Nucleus accumbens (tissue), 56 donors: ENCODE data around the gene WFDC1.
"Not testable (repeated sequence)": the region's sequence is repeated elsewhere in the genome, so short reads cannot be mapped to it uniquely, and the experiment has no call there.

Experiments
- DNase-seq, 56 donors: peaks; one replicate each; lab custom pipeline; 2025; lab: John Stamatoyannopoulos, UW

WFDC1 gene

DNA sequence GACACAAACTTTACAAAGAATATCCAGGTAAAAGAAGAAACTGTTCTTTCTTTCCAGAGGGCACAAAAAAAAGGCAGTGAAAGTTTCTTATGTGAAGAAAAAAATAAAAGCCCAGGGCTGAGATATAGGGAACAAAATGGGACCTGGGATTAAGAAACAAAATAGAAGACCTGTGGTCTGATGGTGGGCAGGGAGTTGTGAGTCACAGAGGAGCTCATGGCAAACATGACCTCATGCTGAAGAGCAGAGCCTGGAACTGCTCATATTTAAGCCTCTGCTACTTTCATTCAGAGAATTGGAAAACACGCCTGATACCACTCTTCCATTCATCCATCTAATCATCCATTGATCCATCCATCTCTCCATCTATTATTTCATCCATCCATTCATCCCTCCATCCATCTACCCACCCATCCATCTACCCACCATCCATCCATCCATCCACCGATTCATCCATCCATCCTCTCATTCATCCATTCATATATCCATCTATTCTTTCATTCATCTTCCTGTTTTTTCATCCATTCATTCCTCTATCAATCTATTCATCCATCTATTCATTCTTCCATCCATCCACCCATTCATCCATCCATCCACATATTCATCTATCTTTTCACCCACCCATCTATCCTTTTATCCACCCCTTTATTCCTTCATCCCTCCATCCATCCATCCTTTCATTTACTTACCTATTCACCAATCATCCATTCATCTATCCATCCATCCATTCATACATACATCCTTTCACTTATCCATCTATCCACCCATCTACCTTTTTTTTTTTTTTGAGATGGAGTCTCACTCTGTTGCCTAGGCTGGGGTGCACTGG, 30.0 kb downstream of the WFDC1 start:
- DNase-seq: no peak

DNA sequence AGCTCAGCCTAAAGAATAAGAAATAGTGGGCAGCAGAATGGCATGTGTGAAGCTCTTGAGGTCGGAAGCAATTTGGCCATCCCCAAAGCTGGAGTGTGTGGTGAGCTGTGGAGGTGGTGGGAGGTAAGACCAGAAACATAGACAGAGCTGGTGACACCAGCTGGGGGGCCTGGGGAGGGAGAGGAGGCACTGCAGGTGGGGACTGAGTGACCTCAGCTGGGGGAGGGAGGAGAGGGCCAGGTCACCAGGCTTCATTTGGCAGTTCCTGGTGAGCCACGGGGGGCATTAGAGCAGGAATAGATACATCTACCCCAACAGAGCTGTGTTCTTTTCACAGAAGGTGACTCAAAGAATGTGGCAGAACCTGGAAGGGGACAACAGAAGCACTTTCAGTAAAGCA, 31.9 kb downstream of the WFDC1 start:
- no peak for DNase-seq

DNA sequence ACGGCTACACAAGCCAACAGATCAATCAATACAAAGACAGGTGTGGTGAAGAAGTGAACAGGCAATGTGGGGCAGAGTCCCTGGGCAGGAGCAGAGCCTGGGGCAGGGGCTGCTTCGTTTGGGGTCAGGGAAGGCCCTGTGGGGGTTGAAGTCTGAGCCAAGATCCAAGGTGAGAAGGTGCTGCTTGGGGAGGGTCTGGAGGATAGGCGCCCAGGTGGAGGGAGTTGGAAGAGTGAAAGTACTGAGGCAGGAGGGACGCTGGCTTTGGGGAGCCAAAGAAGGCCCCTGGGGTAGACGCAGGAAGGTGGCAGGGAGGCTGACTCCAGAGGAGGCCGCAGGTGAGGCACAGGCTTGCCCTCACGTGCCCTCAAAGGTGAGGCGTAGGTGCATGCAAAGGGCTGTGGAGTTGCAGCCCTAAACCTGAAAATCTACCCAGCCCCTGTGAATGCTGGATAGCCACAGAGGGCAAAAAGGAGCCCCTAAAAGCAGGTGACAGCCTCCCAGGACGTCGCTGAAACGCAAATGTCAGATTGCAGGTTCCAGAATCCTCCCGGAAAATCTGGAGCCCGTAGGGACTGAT, 33.3 kb downstream of the WFDC1 start:
- DNase-seq: no peak

DNA sequence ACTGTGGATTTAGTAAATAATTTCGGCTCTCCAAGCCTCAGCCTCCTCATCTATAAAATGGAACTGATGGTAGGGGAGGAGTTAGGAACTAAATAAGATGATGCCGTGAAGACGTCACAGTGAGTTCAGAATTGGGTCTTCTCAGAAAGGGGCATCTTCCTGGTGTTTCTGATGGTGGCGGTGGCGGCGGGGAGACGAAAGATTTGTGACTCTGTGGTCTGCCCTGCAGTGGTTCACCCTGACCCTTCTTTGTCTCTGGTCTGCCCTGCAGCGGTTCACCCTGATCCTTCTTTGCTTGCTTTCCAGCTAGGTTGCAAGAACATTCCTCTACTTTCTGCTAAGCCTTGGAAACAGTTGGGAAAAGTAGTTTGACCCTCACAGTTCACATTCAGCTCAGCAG, 34.3 kb downstream of the WFDC1 start:
- no peak for DNase-seq

DNA sequence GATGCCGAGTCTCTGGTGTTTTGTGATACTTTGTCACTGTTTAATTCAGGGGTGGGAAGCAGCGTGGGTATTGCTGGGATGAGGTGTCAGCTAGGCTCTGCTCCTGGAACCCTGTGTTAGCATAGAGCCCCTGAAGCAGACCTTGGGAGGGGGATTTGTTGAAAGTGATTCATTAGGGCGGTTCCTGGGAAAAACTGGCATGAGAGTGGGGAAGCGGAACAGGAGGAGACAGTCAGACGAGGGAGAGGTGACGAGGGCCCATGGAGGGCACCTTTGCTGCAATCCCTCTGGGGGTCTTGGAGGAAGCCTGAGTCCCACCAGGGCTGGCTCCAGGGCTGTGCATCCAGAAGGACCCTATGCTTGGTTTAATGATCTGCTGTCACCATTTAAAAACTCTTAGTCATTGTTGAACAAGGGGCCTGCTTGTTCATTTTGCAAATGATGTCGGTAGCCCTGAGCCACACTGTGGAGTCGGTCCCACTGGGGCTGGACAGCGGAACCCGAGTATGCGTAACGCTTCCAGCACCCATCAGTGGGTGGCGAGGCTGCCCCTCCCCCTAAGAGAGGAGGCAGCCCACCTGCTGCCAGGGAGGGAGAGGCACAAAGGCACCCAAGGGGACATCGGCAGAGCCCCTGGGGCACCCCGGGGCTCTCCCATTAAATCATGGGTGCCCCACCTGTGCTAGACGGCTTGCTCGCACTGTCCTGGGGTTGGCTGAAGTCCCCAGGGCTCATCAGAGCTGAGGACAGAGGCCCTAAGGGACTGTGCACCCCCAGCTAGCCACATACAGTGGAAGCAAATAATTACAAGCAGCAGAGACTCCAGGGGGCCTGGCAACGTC, 35.4 kb downstream of the WFDC1 start:
- DNase-seq: no peak

DNA sequence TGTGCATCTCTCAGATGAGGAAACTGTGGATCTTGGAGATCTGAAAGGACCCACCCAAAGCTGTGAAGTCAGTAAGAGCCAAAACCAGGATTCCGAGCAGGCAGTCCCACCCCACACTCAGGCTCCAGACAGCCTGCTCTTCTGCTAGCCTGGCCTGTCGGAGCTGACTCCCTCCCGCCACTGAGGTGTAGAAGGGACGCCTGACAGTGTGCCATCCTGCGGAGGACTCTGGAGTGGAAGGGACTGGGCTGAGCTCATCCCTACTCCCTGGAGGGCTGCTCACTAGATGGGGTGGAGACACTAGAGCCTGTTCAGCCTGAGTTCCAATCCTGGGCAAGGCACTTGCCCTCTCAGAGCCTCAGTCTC, 36.0 kb downstream of the WFDC1 start:
- DNase-seq: no peak

DNA sequence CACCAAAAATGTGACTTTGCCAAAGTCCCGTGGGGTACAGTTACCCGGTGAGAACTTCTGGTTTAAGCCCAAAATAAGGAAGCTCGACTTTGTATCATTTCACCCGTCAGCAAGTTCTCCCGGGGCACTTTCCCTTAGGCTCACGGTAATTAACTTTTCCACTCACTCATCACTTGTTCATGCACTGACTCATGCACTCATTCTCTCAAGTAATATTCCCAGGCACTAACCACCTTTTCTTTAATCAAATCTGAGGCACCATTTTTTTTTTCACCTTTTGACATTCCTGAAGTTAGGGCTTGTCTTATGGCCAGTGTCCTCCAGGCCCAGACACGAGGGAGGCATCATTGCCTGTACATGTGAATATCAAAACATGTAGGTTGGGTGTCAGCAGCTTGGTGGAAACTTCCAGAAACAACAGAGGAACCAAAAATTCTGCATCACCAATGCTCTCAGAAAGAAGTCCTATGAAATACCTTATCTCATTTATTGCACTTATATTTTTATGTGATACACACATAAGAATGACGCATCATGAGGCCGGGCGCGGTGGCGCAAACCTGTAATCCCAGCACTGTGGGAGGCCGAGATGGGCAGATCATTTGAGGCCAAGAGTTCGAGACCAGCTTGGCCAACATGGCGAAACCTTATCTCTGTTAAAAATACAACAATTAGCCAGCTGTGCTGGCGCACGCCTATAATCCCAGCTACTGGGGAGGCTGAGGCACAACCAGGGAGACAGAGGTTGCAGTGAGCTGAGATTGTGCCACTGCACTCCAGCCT, 37.5 kb downstream of the WFDC1 start:
- no peak for DNase-seq

DNA sequence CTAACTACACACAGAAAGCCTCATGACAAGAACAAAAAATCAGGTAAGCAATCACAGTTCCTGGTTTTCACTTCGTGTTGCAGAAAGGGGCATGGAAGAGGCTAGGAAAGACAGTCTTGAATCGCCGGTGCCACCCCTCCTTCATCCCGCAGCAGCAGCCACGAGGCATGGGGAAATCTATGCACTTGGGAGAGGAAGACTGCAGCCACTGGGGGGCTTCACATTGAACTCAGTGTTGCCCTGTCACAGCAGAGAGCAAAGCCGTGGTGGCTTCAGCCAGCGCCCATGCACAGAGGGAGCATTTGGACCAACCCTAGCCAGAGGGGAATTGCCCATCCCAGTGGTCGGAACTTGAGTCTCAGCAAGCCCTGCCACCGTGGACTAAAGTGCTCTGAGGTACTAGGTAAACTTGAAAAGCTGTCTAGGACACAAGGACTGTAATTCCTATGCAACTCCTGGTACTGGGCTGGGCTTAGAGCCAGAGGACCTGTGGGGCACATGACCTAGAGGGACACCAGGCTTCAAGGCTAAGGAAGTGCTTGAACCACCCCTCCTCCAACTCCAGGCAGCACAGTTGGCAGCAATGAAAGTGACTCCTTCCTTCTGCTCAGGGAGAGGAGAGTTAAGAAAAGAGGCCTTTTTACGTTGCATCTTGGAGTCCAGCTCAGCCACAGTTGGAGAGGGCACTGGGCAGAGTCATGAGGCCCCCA, 38.5 kb downstream of the WFDC1 start:
- DNase-seq: peak in 3 of 56 donors; percentile 12 to 25 (median 14)

DNA sequence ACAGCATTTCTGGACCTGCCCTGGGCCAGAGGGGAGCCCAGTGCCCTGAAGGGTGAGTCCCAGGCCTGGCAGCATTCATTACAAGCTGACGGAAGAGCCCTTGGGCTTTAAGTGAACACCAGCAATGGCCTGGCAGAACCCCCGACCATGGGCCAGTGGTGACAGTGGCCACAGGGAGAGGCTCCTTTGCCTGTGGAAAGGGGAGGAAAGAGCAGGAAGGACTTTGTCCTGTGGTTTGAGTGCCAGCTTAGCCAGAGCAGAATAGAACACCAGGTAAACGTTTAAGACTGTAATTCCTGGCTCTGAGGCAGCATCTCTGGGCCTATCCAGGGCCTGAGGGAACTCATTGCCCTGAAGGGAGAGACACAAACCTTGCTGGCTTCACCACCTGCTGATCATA, 39.4 kb downstream of the WFDC1 start:
- DNase-seq: no peak

DNA sequence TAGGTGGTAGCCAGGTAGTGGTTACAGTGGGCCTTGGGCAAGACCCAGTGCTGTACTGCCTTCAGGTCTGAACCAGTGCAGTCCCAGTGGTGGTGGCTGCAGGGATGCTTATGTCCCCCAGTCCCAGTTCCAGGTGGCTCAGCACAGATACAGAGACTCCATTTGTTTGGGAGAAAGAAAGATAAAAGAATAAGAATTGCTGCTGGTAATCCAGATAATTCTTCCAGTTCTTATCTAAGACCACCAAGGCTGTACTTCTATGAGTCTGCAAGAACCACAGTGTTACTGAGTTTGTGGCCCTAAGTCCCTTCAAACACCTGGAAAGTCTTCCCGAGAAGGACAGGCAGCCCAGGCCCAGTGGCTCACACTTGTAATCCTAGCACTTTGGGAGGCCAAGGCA, 39.8 kb downstream of the WFDC1 start:
- no peak for DNase-seq

DNA sequence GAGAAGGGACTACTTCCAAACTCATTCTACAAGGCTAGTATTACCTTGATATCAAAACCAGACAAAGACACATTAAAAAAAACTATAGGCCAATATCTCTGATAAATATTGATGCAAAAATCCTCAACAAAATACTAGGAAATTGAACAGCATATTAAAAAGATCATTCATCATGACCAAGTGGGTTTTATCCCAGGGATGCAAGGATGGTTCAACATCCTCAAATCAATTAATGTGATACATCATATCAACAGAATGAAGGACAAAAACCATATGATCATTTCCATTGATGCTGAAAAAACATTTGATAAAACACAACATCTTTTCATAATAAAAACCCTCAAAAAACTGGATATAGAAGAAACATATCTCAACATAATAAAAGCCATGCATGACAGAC, 42.6 kb downstream of the WFDC1 start:
- not testable (repeated sequence) for DNase-seq

DNA sequence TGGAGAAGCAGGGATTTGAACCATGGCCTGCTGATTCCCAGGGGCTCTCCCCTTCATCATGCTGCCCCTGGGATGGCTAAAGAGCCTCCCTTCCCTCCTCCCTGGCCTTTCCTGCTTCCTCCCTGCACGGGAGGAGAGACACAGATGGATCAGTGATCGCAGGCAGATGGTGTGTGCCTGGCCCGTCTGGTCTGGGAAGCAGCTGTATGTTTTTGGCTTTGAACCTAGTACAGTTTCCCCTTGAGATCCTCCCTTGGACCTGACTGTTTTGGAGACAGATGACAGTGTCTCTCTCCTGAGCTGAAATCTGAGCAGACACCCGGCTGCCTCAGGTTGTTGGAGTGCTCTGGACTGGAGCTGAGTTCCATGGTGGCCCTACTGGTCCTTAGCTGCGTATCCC, 44.6 kb downstream of the WFDC1 start:
- DNase-seq: no peak

DNA sequence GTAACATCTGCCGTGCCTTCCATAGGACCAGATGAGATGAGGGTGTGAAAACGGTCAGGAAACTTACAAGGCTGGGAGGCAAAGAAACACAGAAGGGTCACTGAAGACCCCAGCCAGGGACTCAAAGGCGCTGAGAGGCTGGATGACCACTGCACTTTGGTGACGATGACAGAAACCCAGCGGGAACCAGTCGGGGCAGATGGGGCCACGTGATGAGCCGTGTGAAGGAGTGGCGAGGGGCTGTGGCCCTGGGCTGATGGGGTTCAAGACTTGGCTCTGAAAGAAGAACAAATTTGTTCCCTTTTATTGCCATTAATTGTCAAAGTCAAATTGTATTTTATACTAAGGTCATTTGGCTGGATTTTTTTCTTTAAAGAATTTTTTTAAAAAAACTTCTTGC, 45.1 kb downstream of the WFDC1 start:
- DNase-seq: no peak

DNA sequence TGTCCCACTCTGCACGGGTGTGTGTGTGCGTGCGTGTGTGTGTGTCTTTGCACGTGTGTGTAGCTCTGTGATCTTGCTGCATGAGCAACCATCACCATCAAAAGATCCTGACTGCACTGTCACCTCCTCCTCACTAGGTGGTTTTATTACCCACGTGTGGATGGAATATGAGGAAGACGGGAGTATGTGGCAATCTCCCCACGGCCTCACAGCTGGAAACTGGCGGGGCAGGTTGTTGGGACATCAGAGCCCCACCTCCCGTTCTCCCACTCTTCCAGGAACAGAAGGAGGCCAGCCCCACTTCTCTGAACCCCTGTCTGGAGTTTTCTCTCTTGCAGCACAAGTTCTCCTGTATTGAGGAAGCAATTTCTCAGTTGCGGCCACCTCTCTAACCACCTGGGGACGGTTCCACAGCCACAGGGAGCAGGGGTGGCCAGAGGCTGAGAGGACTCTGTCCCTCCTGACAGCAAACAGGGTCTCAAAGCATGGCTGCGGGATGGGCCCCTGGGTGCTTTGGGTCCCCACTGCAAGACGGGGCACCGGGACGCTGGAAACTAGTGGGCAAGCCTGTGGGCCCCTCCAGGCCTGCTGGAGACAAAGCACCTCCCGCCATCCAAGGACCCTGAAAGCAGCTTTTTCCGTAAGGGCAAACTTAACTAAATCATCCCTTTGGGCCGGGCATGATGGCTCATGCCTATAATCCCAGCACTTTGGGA, 45.8 kb downstream of the WFDC1 start:
- no peak for DNase-seq

DNA sequence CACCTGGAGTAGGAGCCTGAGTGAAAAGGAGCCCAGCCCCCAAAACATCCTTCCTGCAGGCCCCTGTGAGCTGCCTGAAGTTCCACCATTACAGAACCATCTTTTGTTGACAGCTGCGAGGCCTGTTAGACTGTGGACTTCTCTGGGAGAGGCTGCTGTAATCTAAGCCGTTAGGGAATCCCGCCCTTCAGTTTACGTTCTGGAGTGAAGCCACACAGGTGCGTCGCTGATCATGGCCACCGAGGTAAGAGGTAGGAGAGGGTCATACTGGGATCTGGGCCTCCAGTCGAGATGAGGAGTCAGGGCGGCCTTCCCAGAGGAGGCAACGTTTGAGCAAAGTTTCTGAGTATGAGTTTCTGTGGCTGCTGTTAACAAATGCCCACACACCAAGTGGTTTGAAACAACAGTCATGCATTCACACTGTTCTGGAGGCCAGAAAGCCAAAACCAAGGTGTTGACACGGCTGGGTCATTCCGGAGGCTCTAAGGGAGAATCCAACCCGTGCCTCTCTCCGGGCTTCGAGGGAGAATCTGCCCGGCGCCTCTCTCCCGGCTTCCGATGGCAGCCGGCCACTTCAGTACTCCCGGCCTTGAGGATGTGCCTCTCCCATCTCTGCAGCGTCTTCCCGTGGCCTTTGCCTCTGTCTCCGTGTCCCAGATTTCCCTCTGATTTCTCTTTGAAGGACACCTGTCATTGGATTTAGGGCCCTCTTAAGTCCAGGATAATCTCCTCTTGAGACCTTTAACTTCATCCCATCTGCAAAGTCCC, 47.0 kb downstream of the WFDC1 start:
- no peak for DNase-seq

DNA sequence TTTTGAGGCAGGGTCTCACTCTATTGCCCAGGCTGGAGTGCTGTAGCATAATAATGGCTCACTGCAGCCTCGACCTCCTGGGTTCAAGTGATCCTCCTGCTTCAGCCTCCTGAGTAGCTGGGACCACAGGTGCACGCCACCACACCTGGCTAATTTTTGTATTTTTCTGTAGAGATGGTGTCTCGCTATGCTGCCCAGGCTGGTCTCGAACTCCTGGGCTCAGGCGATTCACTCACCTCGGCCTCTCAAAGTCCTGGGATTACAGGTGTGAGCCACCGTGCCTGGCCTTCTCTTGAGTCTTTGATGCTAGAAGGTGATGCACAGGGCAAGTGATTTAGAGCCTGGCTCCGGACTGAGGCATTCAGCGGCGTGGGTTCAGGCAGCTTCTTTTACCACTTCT, 49.1 kb downstream of the WFDC1 start:
- DNase-seq: not testable (repeated sequence)

DNA sequence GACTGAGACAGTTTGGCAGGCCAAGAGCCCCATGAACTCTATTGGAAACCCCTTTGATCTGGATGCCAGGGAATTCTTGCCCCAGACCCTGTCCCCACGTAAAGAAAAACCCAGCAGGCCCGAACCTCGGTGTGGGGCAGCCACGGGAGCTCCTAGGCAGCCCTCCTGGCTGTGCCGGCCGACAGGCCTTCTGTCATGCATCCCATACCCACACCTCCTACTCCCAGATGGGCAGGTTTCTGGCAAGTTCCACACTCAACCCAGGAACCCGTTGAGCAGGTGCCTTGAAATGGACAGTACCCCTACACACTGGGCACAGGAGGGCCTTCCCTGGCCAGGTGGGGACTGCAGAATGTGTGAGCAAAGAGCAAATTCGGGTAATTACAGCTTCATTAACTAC, 50.1 kb downstream of the WFDC1 start:
- DNase-seq: no peak

DNA sequence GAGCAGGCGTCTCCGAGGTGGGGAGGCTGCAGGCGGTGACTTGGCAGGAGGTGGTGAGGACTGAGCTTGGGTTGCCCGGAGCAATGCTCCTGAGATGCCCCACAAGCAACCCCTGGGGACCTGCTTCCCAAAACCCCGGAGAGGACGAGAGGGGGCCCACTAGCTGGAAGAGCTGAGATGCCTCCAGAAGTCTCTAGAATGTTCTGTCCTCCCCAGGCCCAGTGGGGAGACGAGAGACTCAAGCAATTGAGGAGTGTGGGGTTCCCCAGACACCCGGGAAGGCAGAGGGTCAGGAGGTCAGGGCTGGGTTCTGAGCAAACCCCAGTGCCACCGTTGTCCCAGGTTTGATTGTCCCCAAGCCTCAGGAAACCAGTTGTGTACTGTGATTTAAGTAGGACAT, 52.5 kb downstream of the WFDC1 start:
- DNase-seq: no peak

DNA sequence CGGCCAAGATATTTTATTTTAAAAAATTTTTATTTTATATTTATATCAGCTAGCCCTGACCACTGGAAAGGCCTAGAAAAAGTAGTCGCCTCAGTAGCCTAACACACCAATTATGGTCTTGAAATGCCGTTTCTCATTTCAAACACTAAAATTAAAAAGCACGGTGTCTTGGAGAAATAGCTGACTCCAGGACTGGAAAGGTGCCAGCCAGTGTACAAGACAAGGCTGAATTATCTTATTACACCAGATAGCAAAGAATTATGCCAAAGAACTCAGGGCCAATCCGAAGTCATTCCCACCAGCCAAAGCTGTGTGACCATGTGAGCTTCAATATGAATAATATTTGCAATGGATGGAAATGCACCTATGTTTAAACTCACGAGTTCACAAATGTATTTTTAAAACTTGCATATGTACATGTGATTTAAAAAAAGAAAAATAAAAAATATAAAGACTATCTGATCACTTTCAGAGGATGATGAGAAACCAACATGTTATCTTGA, 53.8 kb downstream of the WFDC1 start:
- DNase-seq: no peak
